ENCODE results near the gene SEZ6.

SEZ6 gene

GRCh38 chr17:28928061-28928460 is 77.8 kb downstream of the SEZ6 start:
- H3K79me1 ChIP-seq (ENCODE audit: low read depth, low read length): no peaks in the 10 kb centered on the region
- no peak overlapping the region for H4K8ac ChIP-seq (ENCODE audit: low read depth, low read length)
- no peak overlapping the region for H3K27ac ChIP-seq (replicated peaks; ENCODE audit: low read length)
- no peak overlapping the region for H4K91ac ChIP-seq (ENCODE audit: low read depth, low read length, poor library complexity)
- no peaks in the 10 kb centered on the region for H3K4me1 ChIP-seq (ENCODE audit: control insufficient read depth in 2 of 2, insufficient read depth in 1 of 2, low read depth in 1 of 2, low read length in 2 of 2)
- no peak overlapping the region for H3K23ac ChIP-seq (ENCODE audit: low read depth, low read length, poor library complexity)
- no peak overlapping the region for H2BK12ac ChIP-seq (ENCODE audit: low read length)
- no peak overlapping the region for H3K18ac ChIP-seq (ENCODE audit: low read length)
- H3K14ac ChIP-seq (ENCODE audit: low read length): no peak overlapping the region
- H3K4me2 ChIP-seq (ENCODE audit: insufficient read depth, low read length, poor library complexity, severe bottlenecking): no peak overlapping the region
- no peak overlapping the region for H3K4ac ChIP-seq (ENCODE audit: low read length)
- no peak for DNase-seq (ENCODE audit: low spot score)
- H3K9me3 ChIP-seq (replicated peaks in 1 of 2; ENCODE audit: control insufficient read depth in 2 of 2, insufficient read depth in 1 of 2, low read depth in 1 of 2, low read length in 2 of 2): no peaks in the 10 kb centered on the region
- no peak overlapping the region for H2BK5ac ChIP-seq (ENCODE audit: low read length)
- no peak overlapping the region for H2AK5ac ChIP-seq (ENCODE audit: low read depth, low read length)
- H2BK15ac ChIP-seq (ENCODE audit: low read length): no peak overlapping the region
- H3K27me3 ChIP-seq (ENCODE audit: control insufficient read depth in 3 of 3, insufficient read depth in 3 of 3, low read depth in 1 of 3, low read length in 3 of 3): no peaks in the 10 kb centered on the region
- WGBS, 2 donors (ENCODE audit: extremely low coverage in 2 of 2, insufficient read length in 2 of 2, insufficient replicate concordance in 1 of 2): no CpG with 5 or more reads among the region's 2 CpGs
- peaks cover 13 to 79% of the 10 kb centered on the region in 2 donors for H3K36me3 ChIP-seq (replicated peaks in 1 of 2; ENCODE audit: control insufficient read depth in 2 of 2, insufficient read depth in 2 of 2, low read length in 2 of 2)
- no peak overlapping the region for H2AFZ ChIP-seq (ENCODE audit: low read length)
- H3K4me3 ChIP-seq (ENCODE audit: low read length in 2 of 2): no peak overlapping the region
- no peak overlapping the region for H3K9ac ChIP-seq (ENCODE audit: low read depth, low read length, poor library complexity)
- H2BK120ac ChIP-seq (ENCODE audit: low read depth, low read length): no peak overlapping the region

GRCh38 chr17:28926786-28927185 is 79.0 kb downstream of the SEZ6 start:
- Histone ChIP-seq H3K9me3 (replicated peaks in 1 of 2; ENCODE audit: control insufficient read depth in 2 of 2, insufficient read depth in 1 of 2, low read depth in 1 of 2, low read length in 2 of 2) (no peaks in the 10 kb centered on the region), H3K14ac (ENCODE audit: low read length) (no peak overlapping the region), H4K91ac (ENCODE audit: low read depth, low read length, poor library complexity) (no peak overlapping the region), H3K4ac (ENCODE audit: low read length) (no peak overlapping the region), H3K27me3 (ENCODE audit: control insufficient read depth in 3 of 3, insufficient read depth in 3 of 3, low read depth in 1 of 3, low read length in 3 of 3) (no peaks in the 10 kb centered on the region), H3K4me1 (ENCODE audit: control insufficient read depth in 2 of 2, insufficient read depth in 1 of 2, low read depth in 1 of 2, low read length in 2 of 2) (no peaks in the 10 kb centered on the region), H3K23ac (ENCODE audit: low read depth, low read length, poor library complexity) (no peak overlapping the region), H2BK15ac (ENCODE audit: low read length) (no peak overlapping the region), H2AK5ac (ENCODE audit: low read depth, low read length) (no peak overlapping the region), H3K36me3 (replicated peaks in 1 of 2; ENCODE audit: control insufficient read depth in 2 of 2, insufficient read depth in 2 of 2, low read length in 2 of 2) (peaks cover 18 to 79% of the 10 kb centered on the region in 2 donors), H3K4me2 (ENCODE audit: insufficient read depth, low read length, poor library complexity, severe bottlenecking) (no peak overlapping the region), H2BK12ac (ENCODE audit: low read length) (no peak overlapping the region), H3K9ac (ENCODE audit: low read depth, low read length, poor library complexity) (no peak overlapping the region), H3K18ac (ENCODE audit: low read length) (no peak overlapping the region), H3K27ac (replicated peaks; ENCODE audit: low read length) (no peak overlapping the region), H4K8ac (ENCODE audit: low read depth, low read length) (no peak overlapping the region), H2BK5ac (ENCODE audit: low read length) (no peak overlapping the region), H3K4me3 (ENCODE audit: low read length in 2 of 2) (no peak overlapping the region), H2BK120ac (ENCODE audit: low read depth, low read length) (no peak overlapping the region), H3K79me1 (ENCODE audit: low read depth, low read length) (no peaks in the 10 kb centered on the region), H2AFZ (ENCODE audit: low read length) (no peak overlapping the region)
- WGBS, 2 donors (ENCODE audit: extremely low coverage in 2 of 2, insufficient read length in 2 of 2, insufficient replicate concordance in 1 of 2): no CpG with 5 or more reads among the region's 4 CpGs
- DNase-seq (ENCODE audit: low spot score): no peak

DNA sequence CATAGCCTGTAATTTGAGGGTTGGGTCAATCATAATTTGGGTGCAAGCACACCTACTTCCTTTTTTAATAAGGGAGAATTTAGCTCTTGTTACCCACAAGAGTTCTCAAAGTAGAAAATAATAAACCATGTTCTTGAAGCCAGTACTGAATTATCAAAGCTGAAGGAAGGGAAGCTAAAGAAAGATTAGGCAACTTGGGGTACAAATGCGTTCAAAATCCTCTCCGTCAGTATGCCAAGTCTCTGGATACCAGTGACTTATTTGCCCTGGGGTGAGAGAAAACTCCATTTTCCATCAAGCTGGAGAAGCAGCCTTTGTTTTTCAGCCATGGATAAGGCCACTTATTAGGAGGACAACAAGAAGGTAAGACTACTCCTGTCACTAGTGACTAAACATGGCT is 79.5 kb downstream of the SEZ6 start:
- no peak overlapping the region for H3K27ac ChIP-seq (replicated peaks; ENCODE audit: low read length)
- H3K4ac ChIP-seq (ENCODE audit: low read length): no peak overlapping the region
- H2BK12ac ChIP-seq (ENCODE audit: low read length): no peak overlapping the region
- H2BK120ac ChIP-seq (ENCODE audit: low read depth, low read length): no peak overlapping the region
- H3K9ac ChIP-seq (ENCODE audit: low read depth, low read length, poor library complexity): no peak overlapping the region
- no peaks in the 10 kb centered on the region for H3K9me3 ChIP-seq (replicated peaks in 1 of 2; ENCODE audit: control insufficient read depth in 2 of 2, insufficient read depth in 1 of 2, low read depth in 1 of 2, low read length in 2 of 2)
- no peak overlapping the region for H3K14ac ChIP-seq (ENCODE audit: low read length)
- H4K8ac ChIP-seq (ENCODE audit: low read depth, low read length): no peak overlapping the region
- H3K27me3 ChIP-seq (ENCODE audit: control insufficient read depth in 3 of 3, insufficient read depth in 3 of 3, low read depth in 1 of 3, low read length in 3 of 3): no peaks in the 10 kb centered on the region
- WGBS, 2 donors (ENCODE audit: extremely low coverage in 2 of 2, insufficient read length in 2 of 2, insufficient replicate concordance in 1 of 2): no CpG with 5 or more reads among the region's 2 CpGs
- no peaks in the 10 kb centered on the region for H3K4me1 ChIP-seq (ENCODE audit: control insufficient read depth in 2 of 2, insufficient read depth in 1 of 2, low read depth in 1 of 2, low read length in 2 of 2)
- no peak overlapping the region for H2BK5ac ChIP-seq (ENCODE audit: low read length)
- H2AK5ac ChIP-seq (ENCODE audit: low read depth, low read length): no peak overlapping the region
- H3K23ac ChIP-seq (ENCODE audit: low read depth, low read length, poor library complexity): no peak overlapping the region
- no peaks in the 10 kb centered on the region for H3K79me1 ChIP-seq (ENCODE audit: low read depth, low read length)
- DNase-seq (ENCODE audit: low spot score): no peak
- no peak overlapping the region for H2AFZ ChIP-seq (ENCODE audit: low read length)
- no peak overlapping the region for H2BK15ac ChIP-seq (ENCODE audit: low read length)
- H3K36me3 ChIP-seq (replicated peaks in 1 of 2; ENCODE audit: control insufficient read depth in 2 of 2, insufficient read depth in 2 of 2, low read length in 2 of 2): peaks cover 21 to 82% of the 10 kb centered on the region in 2 donors
- H3K4me2 ChIP-seq (ENCODE audit: insufficient read depth, low read length, poor library complexity, severe bottlenecking): no peak overlapping the region
- H3K4me3 ChIP-seq (ENCODE audit: low read length in 2 of 2): no peak overlapping the region
- H4K91ac ChIP-seq (ENCODE audit: low read depth, low read length, poor library complexity): no peak overlapping the region
- H3K18ac ChIP-seq (ENCODE audit: low read length): no peak overlapping the region

- H4K91ac ChIP-seq (ENCODE audit: low read depth, low read length, poor library complexity): no peak overlapping the region
- no peak overlapping the region for H3K4me2 ChIP-seq (ENCODE audit: insufficient read depth, low read length, poor library complexity, severe bottlenecking)
- no CpG with 5 or more reads among the region's 2 CpGs for WGBS, 2 donors (ENCODE audit: extremely low coverage in 2 of 2, insufficient read length in 2 of 2, insufficient replicate concordance in 1 of 2)
- DNase-seq (ENCODE audit: low spot score): no peak
- no peak overlapping the region for H3K4me3 ChIP-seq (ENCODE audit: low read length in 2 of 2)
- H2BK15ac ChIP-seq (ENCODE audit: low read length): no peak overlapping the region
- no peak overlapping the region for H3K9ac ChIP-seq (ENCODE audit: low read depth, low read length, poor library complexity)
- no peak overlapping the region for H3K14ac ChIP-seq (ENCODE audit: low read length)
- peaks cover 25 to 86% of the 10 kb centered on the region in 2 donors for H3K36me3 ChIP-seq (replicated peaks in 1 of 2; ENCODE audit: control insufficient read depth in 2 of 2, insufficient read depth in 2 of 2, low read length in 2 of 2)
- H3K18ac ChIP-seq (ENCODE audit: low read length): no peak overlapping the region
- no peak overlapping the region for H4K8ac ChIP-seq (ENCODE audit: low read depth, low read length)
- no peak overlapping the region for H2BK12ac ChIP-seq (ENCODE audit: low read length)
- H2BK5ac ChIP-seq (ENCODE audit: low read length): no peak overlapping the region
- no peak overlapping the region for H2BK120ac ChIP-seq (ENCODE audit: low read depth, low read length)
- no peaks in the 10 kb centered on the region for H3K27me3 ChIP-seq (ENCODE audit: control insufficient read depth in 3 of 3, insufficient read depth in 3 of 3, low read depth in 1 of 3, low read length in 3 of 3)
- H3K4me1 ChIP-seq (ENCODE audit: control insufficient read depth in 2 of 2, insufficient read depth in 1 of 2, low read depth in 1 of 2, low read length in 2 of 2): no peaks in the 10 kb centered on the region
- H3K27ac ChIP-seq (replicated peaks; ENCODE audit: low read length): no peak overlapping the region
- no peak overlapping the region for H2AK5ac ChIP-seq (ENCODE audit: low read depth, low read length)
- H3K4ac ChIP-seq (ENCODE audit: low read length): no peak overlapping the region
- H3K23ac ChIP-seq (ENCODE audit: low read depth, low read length, poor library complexity): no peak overlapping the region
- no peak overlapping the region for H2AFZ ChIP-seq (ENCODE audit: low read length)
- H3K79me1 ChIP-seq (ENCODE audit: low read depth, low read length): no peaks in the 10 kb centered on the region
- no peaks in the 10 kb centered on the region for H3K9me3 ChIP-seq (replicated peaks in 1 of 2; ENCODE audit: control insufficient read depth in 2 of 2, insufficient read depth in 1 of 2, low read depth in 1 of 2, low read length in 2 of 2)
Observed at GRCh38 chr17:28925912-28926365, 79.9 kb downstream of the SEZ6 start.

All from neuronal stem cell (in vitro differentiated cells).